SK-N-MC (cell line): ENCODE data around the gene KLHL30.

Experiments used
- EZH2 ChIP-seq: fragments of 200-600 bp; sonication (generic); IDR thresholded peaks from one replicate; pipeline ENCODE4 v1.6.1; 2017; ENCODE audit warnings: antibody characterized with exemption
- FOXP2 ChIP-seq: optimal IDR thresholded peaks from 2 replicates; pipeline ENCODE3; 2011; ENCODE audit warnings: mild to moderate bottlenecking, moderate library complexity; ENCODE audit not compliant: insufficient read depth; ENCODE audit errors: extremely low read length, control extremely low read depth
- POLR2AphosphoS5 ChIP-seq: IDR thresholded peaks from 2 replicates; pipeline ENCODE4 v1.6.1; 2012; ENCODE audit warnings: mild to moderate bottlenecking, low read depth, low read length, borderline replicate concordance

- TF ChIP-seq EZH2 (no peak), POLR2AphosphoS5 (no peak), FOXP2 (no peak)
Observed at GRCh38 chr2:238123218-238123971, 15.1 kb upstream of the KLHL30 start.
